ENCODE measurements around the gene GRP. TPM values are rescaled to one million over a fixed set of nuclear protein-coding genes. Genes with fewer than 3 reads are reported as not detected.
A peak's percentile ranks its signal among the peaks of the same experiment; 100 is the strongest.

GRP gene
- total RNA-seq, 3 donors from 2014 or later (not counting 1 experiment from before 2014, with no cell fraction given), result not detected

- 8% methylated on average over 13 of the region's 14 CpGs for whole genome bisulfite sequencing (ENCODE audit: insufficient coverage)
- H3K9me3 Mint-ChIP-seq, result no peaks in the 10 kb centered on the region
- H3K4me3 ChIP-seq (ENCODE audit: low read length), result no peak overlapping the region
- ATAC-seq (no peak), DNase-seq (no peak)
- intact Hi-C loops (cut with micrococcal nuclease), result no loop called here
- H3K36me3 ChIP-seq (ENCODE audit: control insufficient read depth, insufficient read depth, low read length), result no peaks in the 10 kb centered on the region
- no peaks in the 10 kb centered on the region for H3K9me3 ChIP-seq (ENCODE audit: control insufficient read depth, insufficient read depth, low read length)
- no peak overlapping the region for H3K27ac Mint-ChIP-seq
- peaks cover 6 to 21% of the 10 kb centered on the region in 2 donors for H3K4me1 Mint-ChIP-seq
- H3K27me3 ChIP-seq (ENCODE audit: control insufficient read depth, insufficient read depth, low read length), result peaks cover 61% of the 10 kb centered on the region
- H3K4me3 Mint-ChIP-seq, result no peak overlapping the region
- TF ChIP-seq, protein P1, sequence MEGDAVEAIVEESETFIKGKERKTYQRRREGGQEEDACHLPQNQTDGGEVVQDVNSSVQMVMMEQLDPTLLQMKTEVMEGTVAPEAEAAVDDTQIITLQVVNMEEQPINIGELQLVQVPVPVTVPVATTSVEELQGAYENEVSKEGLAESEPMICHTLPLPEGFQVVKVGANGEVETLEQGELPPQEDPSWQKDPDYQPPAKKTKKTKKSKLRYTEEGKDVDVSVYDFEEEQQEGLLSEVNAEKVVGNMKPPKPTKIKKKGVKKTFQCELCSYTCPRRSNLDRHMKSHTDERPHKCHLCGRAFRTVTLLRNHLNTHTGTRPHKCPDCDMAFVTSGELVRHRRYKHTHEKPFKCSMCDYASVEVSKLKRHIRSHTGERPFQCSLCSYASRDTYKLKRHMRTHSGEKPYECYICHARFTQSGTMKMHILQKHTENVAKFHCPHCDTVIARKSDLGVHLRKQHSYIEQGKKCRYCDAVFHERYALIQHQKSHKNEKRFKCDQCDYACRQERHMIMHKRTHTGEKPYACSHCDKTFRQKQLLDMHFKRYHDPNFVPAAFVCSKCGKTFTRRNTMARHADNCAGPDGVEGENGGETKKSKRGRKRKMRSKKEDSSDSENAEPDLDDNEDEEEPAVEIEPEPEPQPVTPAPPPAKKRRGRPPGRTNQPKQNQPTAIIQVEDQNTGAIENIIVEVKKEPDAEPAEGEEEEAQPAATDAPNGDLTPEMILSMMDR (IDR thresholded peaks at IDR 0.05), result no peak
- H3K27ac ChIP-seq (ENCODE audit: low read length), result no peak overlapping the region
- H3K4me1 ChIP-seq (ENCODE audit: control insufficient read depth, insufficient read depth, low read length), result peaks cover 15% of the 10 kb centered on the region
- H3K36me3 Mint-ChIP-seq, result no peaks in the 10 kb centered on the region
- peaks cover 71 to 77% of the 10 kb centered on the region in 2 donors for H3K27me3 Mint-ChIP-seq (ENCODE audit: low read depth in 2 of 2)
Measured at GRCh38 chr18:59271606-59272220, 51.8 kb downstream of the GRP start.

GRCh38 chr18:59272221-59272888 lies 52.4 kb downstream of the GRP start:
- H3K27me3 ChIP-seq (ENCODE audit: control insufficient read depth, insufficient read depth, low read length), result peaks cover 55% of the 10 kb centered on the region
- ATAC-seq, result no peak
- Mint-ChIP-seq H3K9me3 (no peaks in the 10 kb centered on the region), H3K27ac (no peak overlapping the region), H3K36me3 (no peaks in the 10 kb centered on the region), H3K4me1 (peaks cover 6 to 21% of the 10 kb centered on the region in 2 donors), H3K27me3 (ENCODE audit: low read depth in 2 of 2) (peaks cover 72 to 77% of the 10 kb centered on the region in 2 donors), H3K4me3 (no peak overlapping the region)
- H3K4me1 ChIP-seq (ENCODE audit: control insufficient read depth, insufficient read depth, low read length), result peaks cover 15% of the 10 kb centered on the region
- intact Hi-C loops (cut with micrococcal nuclease), result no loop called here
- DNase-seq, result no peak
- H3K9me3 ChIP-seq (ENCODE audit: control insufficient read depth, insufficient read depth, low read length), result no peaks in the 10 kb centered on the region
- TF ChIP-seq, protein P1 (IDR thresholded peaks at IDR 0.05), result no peak
- WGBS (ENCODE audit: insufficient coverage), result 3% methylated on average over 52 of the region's 52 CpGs
- H3K27ac ChIP-seq (ENCODE audit: low read length), result no peak overlapping the region
- H3K36me3 ChIP-seq (ENCODE audit: control insufficient read depth, insufficient read depth, low read length), result no peaks in the 10 kb centered on the region
- H3K4me3 ChIP-seq (ENCODE audit: low read length), result no peak overlapping the region

DNA sequence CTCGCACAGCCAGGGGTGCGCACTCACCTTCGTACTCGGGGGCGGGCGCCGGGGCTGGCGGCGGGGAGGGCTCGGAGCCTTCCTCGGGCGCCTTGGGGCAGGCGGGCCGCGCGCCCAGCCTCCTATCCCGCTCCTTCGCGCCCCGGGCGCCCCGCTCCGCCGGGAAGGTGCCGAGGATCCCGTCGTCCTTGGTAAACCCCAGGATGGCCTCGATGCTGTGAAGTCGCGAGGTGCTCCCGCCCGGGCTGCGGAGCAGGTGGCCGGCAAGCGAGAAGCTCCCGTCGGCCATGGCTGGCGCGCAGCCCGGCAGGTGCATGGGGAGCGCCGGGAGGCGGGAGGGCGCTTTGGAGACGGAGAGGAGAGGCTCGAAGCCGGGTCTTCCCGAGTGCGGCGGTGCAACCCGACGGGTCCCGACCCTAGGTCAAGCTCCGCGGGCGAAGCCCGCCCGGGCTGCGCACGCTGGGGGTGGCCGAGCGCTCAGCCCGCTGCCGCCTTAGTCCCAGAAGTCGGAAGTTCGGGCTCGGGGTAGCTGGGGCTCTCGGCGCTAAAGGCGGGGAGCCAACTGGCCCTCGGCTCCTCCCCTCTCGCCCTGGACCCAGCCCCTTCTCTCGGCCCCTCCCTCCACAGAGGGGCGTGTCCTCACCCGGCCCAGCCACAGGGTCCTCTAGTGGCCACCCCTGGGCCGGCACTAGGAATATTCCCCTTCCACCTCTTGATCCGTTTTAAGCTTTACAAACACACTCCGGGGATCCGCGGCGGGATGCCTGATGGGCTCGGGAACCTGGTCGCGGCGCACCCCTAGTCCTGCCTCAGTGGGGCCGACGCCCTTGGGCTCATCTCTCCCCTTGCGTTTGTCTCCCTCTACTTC lies 53.2 kb downstream of the GRP start, which contains the start of gene RAX:
Gene RAX, minus strand, starts transcription at position 564 of the 868 bp plus-strand sequence. Its CDS starts 248 bp downstream, at position 316.
- Mint-ChIP-seq H3K9me3 (no peaks in the 10 kb centered on the region), H3K36me3 (no peaks in the 10 kb centered on the region), H3K4me1 (peaks cover 6 to 20% of the 10 kb centered on the region in 2 donors), H3K27ac (no peak within 1 kb of the TSS), H3K27me3 (ENCODE audit: low read depth in 2 of 2) (peaks cover 70 to 73% of the 10 kb centered on the region in 2 donors), H3K4me3 (peak within 1 kb of the TSS; percentile 13)
- H3K4me3 ChIP-seq (ENCODE audit: low read length), result no peak within 1 kb of the TSS
- H3K27me3 ChIP-seq (ENCODE audit: control insufficient read depth, insufficient read depth, low read length), result peaks cover 51% of the 10 kb centered on the region
- no peak within 1 kb of the TSS for H3K27ac ChIP-seq (ENCODE audit: low read length)
- intact Hi-C loops (cut with micrococcal nuclease), result no loop called here
- TF ChIP-seq, protein P1 (IDR thresholded peaks at IDR 0.05), result no peak
- H3K9me3 ChIP-seq (ENCODE audit: control insufficient read depth, insufficient read depth, low read length), result no peaks in the 10 kb centered on the region
- H3K4me1 ChIP-seq (ENCODE audit: control insufficient read depth, insufficient read depth, low read length), result peaks cover 15% of the 10 kb centered on the region
- ATAC-seq (peak in 1 of 3 donors; percentile 29), DNase-seq (no peak)
- no peaks in the 10 kb centered on the region for H3K36me3 ChIP-seq (ENCODE audit: control insufficient read depth, insufficient read depth, low read length)
- 4% methylated on average over 88 of the region's 88 CpGs for WGBS (ENCODE audit: insufficient coverage)
